Measurements from ENCODE around the gene PDE7B. TPM values are rescaled to one million over a fixed set of nuclear protein-coding genes. Genes with fewer than 3 reads are reported as not detected.

The PDE7B gene
- total RNA-seq, 1 donor from 2014 or later: 3.9 TPM

DNA sequence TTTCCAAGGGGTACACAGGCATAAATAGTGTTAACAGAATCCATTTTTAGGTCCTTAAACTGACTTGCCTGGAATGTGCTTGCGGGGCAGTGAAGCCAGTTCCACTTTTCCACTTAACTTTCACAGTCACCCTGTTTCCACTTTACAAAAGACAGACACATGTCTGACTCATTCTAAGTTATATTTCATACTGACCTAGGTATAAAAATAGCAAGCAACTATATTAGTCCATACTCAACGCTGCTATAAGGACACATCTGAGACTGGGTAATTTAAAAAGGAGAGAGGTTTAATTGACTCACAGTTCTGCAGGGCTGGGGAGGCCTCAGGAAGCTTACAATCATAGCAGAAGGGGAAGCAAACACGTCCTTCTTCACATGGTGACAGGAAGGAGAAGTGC, 310.4 kb downstream of the PDE7B start:
- no peak for DNase-seq (ENCODE audit: extremely low spot score, unreplicated experiment)
- H3K9me3 Mint-ChIP-seq (ENCODE audit: unreplicated experiment): no peaks in the 10 kb centered on the region
- no peaks in the 10 kb centered on the region for H3K4me1 Mint-ChIP-seq (ENCODE audit: unreplicated experiment)
- H3K27ac Mint-ChIP-seq (ENCODE audit: unreplicated experiment): no peak overlapping the region
- TF ChIP-seq, protein P1, sequence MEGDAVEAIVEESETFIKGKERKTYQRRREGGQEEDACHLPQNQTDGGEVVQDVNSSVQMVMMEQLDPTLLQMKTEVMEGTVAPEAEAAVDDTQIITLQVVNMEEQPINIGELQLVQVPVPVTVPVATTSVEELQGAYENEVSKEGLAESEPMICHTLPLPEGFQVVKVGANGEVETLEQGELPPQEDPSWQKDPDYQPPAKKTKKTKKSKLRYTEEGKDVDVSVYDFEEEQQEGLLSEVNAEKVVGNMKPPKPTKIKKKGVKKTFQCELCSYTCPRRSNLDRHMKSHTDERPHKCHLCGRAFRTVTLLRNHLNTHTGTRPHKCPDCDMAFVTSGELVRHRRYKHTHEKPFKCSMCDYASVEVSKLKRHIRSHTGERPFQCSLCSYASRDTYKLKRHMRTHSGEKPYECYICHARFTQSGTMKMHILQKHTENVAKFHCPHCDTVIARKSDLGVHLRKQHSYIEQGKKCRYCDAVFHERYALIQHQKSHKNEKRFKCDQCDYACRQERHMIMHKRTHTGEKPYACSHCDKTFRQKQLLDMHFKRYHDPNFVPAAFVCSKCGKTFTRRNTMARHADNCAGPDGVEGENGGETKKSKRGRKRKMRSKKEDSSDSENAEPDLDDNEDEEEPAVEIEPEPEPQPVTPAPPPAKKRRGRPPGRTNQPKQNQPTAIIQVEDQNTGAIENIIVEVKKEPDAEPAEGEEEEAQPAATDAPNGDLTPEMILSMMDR (IDR thresholded peaks at IDR 0.05): no peak
- no peak overlapping the region for H3K4me3 Mint-ChIP-seq (ENCODE audit: unreplicated experiment)
- no peaks in the 10 kb centered on the region for H3K27me3 Mint-ChIP-seq (ENCODE audit: unreplicated experiment)
- H3K36me3 Mint-ChIP-seq (ENCODE audit: unreplicated experiment): peaks cover 15% of the 10 kb centered on the region

DNA sequence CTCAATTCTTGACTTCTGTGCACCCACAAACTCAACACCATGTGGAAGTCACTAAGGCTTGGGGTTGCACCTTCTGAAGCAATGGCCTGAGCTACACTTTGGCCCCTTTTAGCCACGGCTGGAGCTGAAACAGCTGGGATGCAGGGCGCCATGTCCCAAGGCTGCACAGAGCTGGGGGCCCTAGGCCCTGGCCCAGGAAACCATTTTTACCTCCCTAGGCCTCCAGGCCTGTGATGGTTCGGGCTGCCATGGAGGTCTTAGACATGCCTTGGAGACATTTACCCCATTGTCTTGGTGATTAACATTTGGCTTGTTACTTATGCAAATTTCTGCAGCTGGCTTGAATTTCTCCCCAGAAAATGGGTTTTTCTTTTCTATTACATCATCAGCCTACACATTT, 311.8 kb downstream of the PDE7B start:
- Mint-ChIP-seq H3K36me3 (ENCODE audit: unreplicated experiment) (peaks cover 13% of the 10 kb centered on the region), H3K4me1 (ENCODE audit: unreplicated experiment) (no peaks in the 10 kb centered on the region), H3K9me3 (ENCODE audit: unreplicated experiment) (no peaks in the 10 kb centered on the region), H3K4me3 (ENCODE audit: unreplicated experiment) (no peak overlapping the region), H3K27ac (ENCODE audit: unreplicated experiment) (no peak overlapping the region), H3K27me3 (ENCODE audit: unreplicated experiment) (no peaks in the 10 kb centered on the region)
- TF ChIP-seq, protein P1 (IDR thresholded peaks at IDR 0.05): no peak
- DNase-seq (ENCODE audit: extremely low spot score, unreplicated experiment): no peak

DNA sequence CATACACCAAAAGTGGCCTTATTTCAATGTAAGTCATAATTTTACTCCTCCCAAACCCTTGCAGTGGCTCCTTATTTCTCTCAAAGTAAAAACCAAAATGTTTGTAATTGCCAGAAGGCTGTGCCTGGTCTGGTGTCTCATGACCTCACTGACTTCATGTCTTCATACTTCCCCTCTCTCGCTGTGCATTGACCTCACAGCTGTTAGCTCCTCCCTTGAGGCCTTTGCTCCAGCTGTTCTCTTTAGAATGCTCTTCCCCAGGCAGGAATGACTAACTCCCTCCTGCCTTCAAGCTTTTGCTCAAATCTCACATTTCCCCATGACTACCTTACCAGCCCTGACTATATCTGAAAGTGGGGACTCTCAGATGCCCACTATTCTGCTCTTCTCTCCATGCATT, 315.3 kb downstream of the PDE7B start:
- Mint-ChIP-seq H3K9me3 (ENCODE audit: unreplicated experiment) (no peaks in the 10 kb centered on the region), H3K27me3 (ENCODE audit: unreplicated experiment) (no peaks in the 10 kb centered on the region), H3K36me3 (ENCODE audit: unreplicated experiment) (peaks cover 13% of the 10 kb centered on the region), H3K4me1 (ENCODE audit: unreplicated experiment) (no peaks in the 10 kb centered on the region), H3K27ac (ENCODE audit: unreplicated experiment) (no peak overlapping the region), H3K4me3 (ENCODE audit: unreplicated experiment) (no peak overlapping the region)
- TF ChIP-seq, protein P1 (IDR thresholded peaks at IDR 0.05): no peak
- no peak for DNase-seq (ENCODE audit: extremely low spot score, unreplicated experiment)

DNA sequence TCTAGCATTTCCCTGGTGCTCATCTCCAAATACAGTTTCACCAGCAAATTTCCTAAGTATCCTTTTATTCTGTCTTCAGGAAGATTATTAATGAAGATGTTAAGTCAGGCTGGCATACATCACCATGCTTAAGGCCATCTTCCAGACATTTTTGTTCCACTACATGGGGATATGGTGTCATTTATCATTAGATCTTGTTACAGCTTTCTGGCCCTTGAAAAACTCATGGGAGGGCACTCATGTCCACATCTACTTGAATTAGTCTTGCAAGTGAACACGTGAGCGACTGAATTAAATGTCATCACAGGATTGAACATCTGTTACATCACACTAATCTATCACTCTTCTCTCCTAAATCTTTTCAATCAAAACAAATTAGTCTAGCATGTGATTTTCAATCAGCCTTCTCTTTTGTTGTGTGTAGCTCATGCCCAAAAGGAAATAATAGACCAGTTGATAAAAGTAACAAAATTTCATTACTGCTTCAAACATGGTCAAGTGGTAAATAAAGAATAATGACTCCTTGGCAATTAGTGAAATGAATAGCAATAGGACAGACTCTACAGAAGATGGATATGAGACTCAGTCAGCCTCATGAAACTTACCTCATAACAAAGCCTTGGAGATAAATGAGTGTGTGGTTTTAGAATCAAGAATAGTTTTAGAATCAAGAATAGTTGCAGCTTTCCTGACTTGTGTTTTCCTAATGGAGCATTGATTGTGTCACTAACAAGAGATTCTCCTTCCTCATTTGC, 318.1 kb downstream of the PDE7B start:
- H3K27ac Mint-ChIP-seq (ENCODE audit: unreplicated experiment): no peak overlapping the region
- DNase-seq (ENCODE audit: extremely low spot score, unreplicated experiment): no peak
- H3K4me3 Mint-ChIP-seq (ENCODE audit: unreplicated experiment): no peak overlapping the region
- peaks cover 7% of the 10 kb centered on the region for H3K9me3 Mint-ChIP-seq (ENCODE audit: unreplicated experiment)
- TF ChIP-seq, protein P1 (IDR thresholded peaks at IDR 0.05): no peak
- peaks cover under 1% of the 10 kb centered on the region for H3K4me1 Mint-ChIP-seq (ENCODE audit: unreplicated experiment)
- no peaks in the 10 kb centered on the region for H3K27me3 Mint-ChIP-seq (ENCODE audit: unreplicated experiment)
- peaks cover 17% of the 10 kb centered on the region for H3K36me3 Mint-ChIP-seq (ENCODE audit: unreplicated experiment)

DNA sequence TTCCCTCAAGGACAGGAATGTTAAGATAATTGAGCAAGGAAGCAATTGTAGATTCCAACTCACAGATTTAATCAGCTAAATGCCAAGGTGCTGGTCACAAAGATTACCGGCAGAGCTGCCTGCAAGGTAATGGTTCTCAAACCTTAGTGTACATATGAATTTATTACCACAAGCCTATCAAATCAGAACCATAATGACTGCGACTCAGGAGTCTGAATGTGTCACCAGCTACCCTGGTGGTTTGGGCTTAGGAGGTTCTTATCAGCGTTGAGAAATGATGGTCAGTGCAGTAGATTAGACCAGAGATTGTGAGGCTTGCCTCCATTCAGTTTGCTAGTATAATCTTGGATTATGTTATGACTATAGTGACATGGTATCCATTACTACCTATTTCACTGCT, 319.7 kb downstream of the PDE7B start:
- no peaks in the 10 kb centered on the region for H3K27me3 Mint-ChIP-seq (ENCODE audit: unreplicated experiment)
- H3K9me3 Mint-ChIP-seq (ENCODE audit: unreplicated experiment): peaks cover 7% of the 10 kb centered on the region
- TF ChIP-seq, protein P1 (IDR thresholded peaks at IDR 0.05): no peak
- no peak for DNase-seq (ENCODE audit: extremely low spot score, unreplicated experiment)
- H3K27ac Mint-ChIP-seq (ENCODE audit: unreplicated experiment): no peak overlapping the region
- H3K36me3 Mint-ChIP-seq (ENCODE audit: unreplicated experiment): peaks cover 13% of the 10 kb centered on the region
- peaks cover 3% of the 10 kb centered on the region for H3K4me1 Mint-ChIP-seq (ENCODE audit: unreplicated experiment)
- H3K4me3 Mint-ChIP-seq (ENCODE audit: unreplicated experiment): no peak overlapping the region

Measured in osteocyte (in vitro differentiated cells).